HepG2 (cell line): ENCODE data around the gene MYO16. TPM values are rescaled to one million over a fixed set of nuclear protein-coding genes. Genes with fewer than 3 reads are reported as not detected.

Experiments
- ATAC-seq: fragments of 200-7000 bp; cut with Tn5 transposase; 3 replicates; pipeline ENCODE4 v1.9.1; 2020; ENCODE audit warnings: mild to moderate bottlenecking, moderate library complexity
- BruUV-seq: library from RNA; stranded (reverse); fragments of 400-500 nt; replicated peaks from 2 replicates; lab custom pipeline; 2021; lab: Mats Ljungman, UMichigan
- CTCF ChIA-PET: fragments of 300-600 bp; formaldehyde crosslinking; extraction: SDS; loops from one replicate; lab custom pipeline; 2021; ENCODE audit warnings: low total read pairs, inconsistent platforms, low intra/inter-chr PET ratio; lab: Yijun Ruan, JAX
- POLR2A ChIA-PET: fragments of 350-600 bp; sonication (Branson Sonifier 250); formaldehyde crosslinking; loops from one replicate; lab custom pipeline; 2020; ENCODE audit warnings: antibody characterized with exemption, inconsistent platforms; lab: Yijun Ruan, JAX
- DNase-seq: peaks from one replicate; pipeline ENCODE4 v3.0.0-alpha.2; 2015; ENCODE audit warnings: low spot score
- FAIRE-seq: peaks from 3 replicates; lab custom pipeline; 2011; peaks lifted over from hg19 to GRCh38; lab: Jason Lieb, UNC
- H2AFZ ChIP-seq: one replicate; pipeline ENCODE4 v1.6.1; 2011; ENCODE audit warnings: low read length, inconsistent platforms
- H3K27ac ChIP-seq: fragments of 300-600 bp; 3 replicates; pipeline ENCODE4 v1.8.0; 2011; ENCODE audit warnings: mixed run types, mild to moderate bottlenecking, mixed read lengths, low read length, inconsistent platforms; ENCODE audit not compliant: insufficient read depth; ENCODE audit errors: extremely low read length
- H3K27me3 ChIP-seq, 2 experiments: fragments of 200-600 bp in 1 of 2; 2 replicates in 1 of 2; 3 replicates in 1 of 2; pipeline versions ENCODE4 v1.6.0 to v1.8.0; 2011; ENCODE audit warnings: low read length in 2 of 2, mild to moderate bottlenecking in 2 of 2, moderate library complexity in 2 of 2, inconsistent platforms in 1 of 2; ENCODE audit not compliant: insufficient read depth in 2 of 2, control insufficient read depth in 1 of 2
- H3K36me3 ChIP-seq, 2 experiments: fragments of 200-600 bp in 1 of 2; replicated peaks in 1 of 2; 2 replicates in 1 of 2; 3 replicates in 1 of 2; pipeline versions ENCODE4 v1.5.1 to v1.8.0; 2011; ENCODE audit warnings: low read length in 2 of 2, inconsistent platforms in 1 of 2; ENCODE audit not compliant: insufficient read depth in 2 of 2, control insufficient read depth in 1 of 2
- H3K4me1 ChIP-seq: 2 replicates; pipeline ENCODE4 v1.5.1; 2012; ENCODE audit warnings: low read length, inconsistent platforms; ENCODE audit not compliant: insufficient read depth
- H3K4me2 ChIP-seq: 2 replicates; pipeline ENCODE4 v1.6.0; 2011; ENCODE audit warnings: low read depth, low read length, inconsistent platforms
- H3K4me3 ChIP-seq, 3 experiments: fragments of 200-600 bp in 1 of 3; sonication (generic), shearing (Covaris generic) in 1 of 3; replicated peaks in 1 of 3; 2 replicates each; pipeline ENCODE4 v1.5.1; 2011 to 2016; ENCODE audit warnings: low read length in 3 of 3, inconsistent platforms in 2 of 3, low read depth in 2 of 3, mild to moderate bottlenecking in 2 of 3, control low read depth in 1 of 3, mixed read lengths in 1 of 3; ENCODE audit not compliant: insufficient read depth in 1 of 3
- H3K79me2 ChIP-seq: one replicate; pipeline ENCODE4 v1.6.1; 2011; ENCODE audit warnings: low read length, inconsistent platforms; ENCODE audit not compliant: insufficient read depth
- H3K9ac ChIP-seq: 2 replicates; pipeline ENCODE4 v1.6.0; 2011; ENCODE audit warnings: mild to moderate bottlenecking, low read depth, low read length, inconsistent platforms; ENCODE audit not compliant: insufficient read depth
- H3K9me3 ChIP-seq: 2 replicates; pipeline ENCODE4 v1.5.1; 2012; ENCODE audit warnings: mild to moderate bottlenecking, low read length
- H4K20me1 ChIP-seq: 2 replicates; pipeline ENCODE4 v1.6.0; 2011; ENCODE audit warnings: inconsistent platforms, mild to moderate bottlenecking, low read length, moderate library complexity; ENCODE audit not compliant: insufficient read depth
- RAD51 ChIP-seq: fragments of 450-650 bp; IDR thresholded peaks from 2 replicates; pipeline ENCODE4 v1.6.1; 2016; ENCODE audit warnings: borderline replicate concordance
- ZNF263 ChIP-seq: sonication (generic); formaldehyde crosslinking; IDR thresholded peaks from 2 replicates; pipeline ENCODE4 v1.4.0; 2020; ENCODE audit warnings: missing genetic modification reagents
- WGBS: methylation state at CpG from one replicate; pipeline ENCODE4 v1.1.6; 2017; ENCODE audit warnings: low lambda C conversion rate; 5-methylcytosine and 5-hydroxymethylcytosine counted together
- in situ Hi-C: cut with HindIII; loops from 2 replicates; pipeline ENCODE4 v1.10.0; 2017; ENCODE audit warnings: low pct_unique_long_range_greater_than_20kb; ENCODE audit not compliant: extremely low pct_ligation_motif_present
- intact Hi-C: fragments of 100-400 bp; cut with micrococcal nuclease; formaldehyde crosslinking; loops from one replicate; pipeline ENCODE4 v1.10.0; 2022; ENCODE audit not compliant: unreplicated experiment
- polyA plus RNA-seq, 8 experiments: library from polyadenylated mRNA; depleted of rRNA in 3 of 8; stranded (reverse) in 7 of 8; unstranded in 1 of 8; fragments of >200 nt; fragmentation: Illumina TruSeq in 4 of 8; extraction: Trizol in 4 of 8; gene quantifications; 2 replicates each; pipeline versions ENCODE4 v1.2.1 to v1.2.3, GENCODE V29; 2011 to 2016; ENCODE audit warnings: low read depth in 4 of 8, missing spikeins in 1 of 8, mixed read lengths in 1 of 8; ENCODE audit not compliant: insufficient read depth in 1 of 8
- total RNA-seq, 5 experiments: library from RNA; depleted of rRNA; stranded (reverse); fragments of >200 nt; fragmentation: Illumina TruSeq; extraction: Trizol; gene quantifications; 2 replicates each; pipeline ENCODE4 v1.2.3, GENCODE V29; 2016; ENCODE audit warnings: low read depth in 1 of 5
- TF ChIP-seq, protein P1 (sequence below): sonication (generic); formaldehyde crosslinking; IDR thresholded peaks from 2 replicates; pipeline ENCODE4 v1.9.0; 2021; ENCODE audit warnings: mild to moderate bottlenecking, missing genetic modification reagents
- TF ChIP-seq, protein P2 (sequence below): sonication (generic); formaldehyde crosslinking; IDR thresholded peaks from 2 replicates; pipeline ENCODE4 v1.4.0; 2020; ENCODE audit warnings: missing genetic modification reagents

Gene MYO16
- total and polyA plus RNA-seq, 2 of the 13 experiments (the other 11 are each of a cell fraction or from before 2014, with no cell fraction given) = not detected

DNA sequence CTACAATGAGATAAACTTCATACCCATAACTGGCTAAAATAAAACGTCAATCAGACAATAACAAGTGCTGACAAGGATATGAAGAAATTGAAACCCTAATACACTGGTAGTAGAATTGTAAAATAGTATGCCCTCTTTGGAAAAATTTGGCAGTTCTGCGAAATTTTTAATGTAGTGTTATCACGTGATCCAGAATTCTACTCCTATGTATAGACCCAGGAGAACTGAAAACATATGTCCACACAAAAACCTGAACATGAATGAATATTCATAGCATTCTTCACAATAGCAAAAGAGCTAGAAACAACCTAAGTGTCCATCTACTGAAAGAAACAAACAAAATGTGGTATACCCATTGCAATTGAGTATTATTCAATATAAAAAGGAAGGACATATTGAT lies 14.2 kb upstream of the MYO16 start:
- ATAC-seq = no peak
- in situ Hi-C loops (no loop called here), intact Hi-C loops (no loop called here)
- 0% methylated on average over 3 of the region's 3 CpGs for WGBS
- Histone ChIP-seq H3K27ac (no peak overlapping the region), H3K9me3 (peaks cover 46% of the 10 kb centered on the region), H3K79me2 (no peaks in the 10 kb centered on the region), H3K4me3 (no peak overlapping the region), H2AFZ (no peak overlapping the region), H3K4me2 (no peak overlapping the region), H3K36me3 (no peaks in the 10 kb centered on the region), H4K20me1 (no peaks in the 10 kb centered on the region), H3K27me3 (no peaks in the 10 kb centered on the region), H3K4me1 (no peaks in the 10 kb centered on the region), H3K9ac (no peak overlapping the region)
- TF ChIP-seq ZNF263 (CRISPR knock-in tag) (no peak), RAD51 (peak; percentile 72; the same call in 1 of the 2 replicates)
- TF ChIP-seq, protein P1, sequence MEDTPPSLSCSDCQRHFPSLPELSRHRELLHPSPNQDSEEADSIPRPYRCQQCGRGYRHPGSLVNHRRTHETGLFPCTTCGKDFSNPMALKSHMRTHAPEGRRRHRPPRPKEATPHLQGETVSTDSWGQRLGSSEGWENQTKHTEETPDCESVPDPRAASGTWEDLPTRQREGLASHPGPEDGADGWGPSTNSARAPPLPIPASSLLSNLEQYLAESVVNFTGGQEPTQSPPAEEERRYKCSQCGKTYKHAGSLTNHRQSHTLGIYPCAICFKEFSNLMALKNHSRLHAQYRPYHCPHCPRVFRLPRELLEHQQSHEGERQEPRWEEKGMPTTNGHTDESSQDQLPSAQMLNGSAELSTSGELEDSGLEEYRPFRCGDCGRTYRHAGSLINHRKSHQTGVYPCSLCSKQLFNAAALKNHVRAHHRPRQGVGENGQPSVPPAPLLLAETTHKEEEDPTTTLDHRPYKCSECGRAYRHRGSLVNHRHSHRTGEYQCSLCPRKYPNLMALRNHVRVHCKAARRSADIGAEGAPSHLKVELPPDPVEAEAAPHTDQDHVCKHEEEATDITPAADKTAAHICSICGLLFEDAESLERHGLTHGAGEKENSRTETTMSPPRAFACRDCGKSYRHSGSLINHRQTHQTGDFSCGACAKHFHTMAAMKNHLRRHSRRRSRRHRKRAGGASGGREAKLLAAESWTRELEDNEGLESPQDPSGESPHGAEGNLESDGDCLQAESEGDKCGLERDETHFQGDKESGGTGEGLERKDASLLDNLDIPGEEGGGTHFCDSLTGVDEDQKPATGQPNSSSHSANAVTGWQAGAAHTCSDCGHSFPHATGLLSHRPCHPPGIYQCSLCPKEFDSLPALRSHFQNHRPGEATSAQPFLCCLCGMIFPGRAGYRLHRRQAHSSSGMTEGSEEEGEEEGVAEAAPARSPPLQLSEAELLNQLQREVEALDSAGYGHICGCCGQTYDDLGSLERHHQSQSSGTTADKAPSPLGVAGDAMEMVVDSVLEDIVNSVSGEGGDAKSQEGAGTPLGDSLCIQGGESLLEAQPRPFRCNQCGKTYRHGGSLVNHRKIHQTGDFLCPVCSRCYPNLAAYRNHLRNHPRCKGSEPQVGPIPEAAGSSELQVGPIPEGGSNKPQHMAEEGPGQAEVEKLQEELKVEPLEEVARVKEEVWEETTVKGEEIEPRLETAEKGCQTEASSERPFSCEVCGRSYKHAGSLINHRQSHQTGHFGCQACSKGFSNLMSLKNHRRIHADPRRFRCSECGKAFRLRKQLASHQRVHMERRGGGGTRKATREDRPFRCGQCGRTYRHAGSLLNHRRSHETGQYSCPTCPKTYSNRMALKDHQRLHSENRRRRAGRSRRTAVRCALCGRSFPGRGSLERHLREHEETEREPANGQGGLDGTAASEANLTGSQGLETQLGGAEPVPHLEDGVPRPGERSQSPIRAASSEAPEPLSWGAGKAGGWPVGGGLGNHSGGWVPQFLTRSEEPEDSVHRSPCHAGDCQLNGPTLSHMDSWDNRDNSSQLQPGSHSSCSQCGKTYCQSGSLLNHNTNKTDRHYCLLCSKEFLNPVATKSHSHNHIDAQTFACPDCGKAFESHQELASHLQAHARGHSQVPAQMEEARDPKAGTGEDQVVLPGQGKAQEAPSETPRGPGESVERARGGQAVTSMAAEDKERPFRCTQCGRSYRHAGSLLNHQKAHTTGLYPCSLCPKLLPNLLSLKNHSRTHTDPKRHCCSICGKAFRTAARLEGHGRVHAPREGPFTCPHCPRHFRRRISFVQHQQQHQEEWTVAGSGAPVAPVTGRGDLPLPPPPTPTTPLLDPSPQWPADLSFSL (CRISPR knock-in tag) = no peak
- TF ChIP-seq, protein P2, sequence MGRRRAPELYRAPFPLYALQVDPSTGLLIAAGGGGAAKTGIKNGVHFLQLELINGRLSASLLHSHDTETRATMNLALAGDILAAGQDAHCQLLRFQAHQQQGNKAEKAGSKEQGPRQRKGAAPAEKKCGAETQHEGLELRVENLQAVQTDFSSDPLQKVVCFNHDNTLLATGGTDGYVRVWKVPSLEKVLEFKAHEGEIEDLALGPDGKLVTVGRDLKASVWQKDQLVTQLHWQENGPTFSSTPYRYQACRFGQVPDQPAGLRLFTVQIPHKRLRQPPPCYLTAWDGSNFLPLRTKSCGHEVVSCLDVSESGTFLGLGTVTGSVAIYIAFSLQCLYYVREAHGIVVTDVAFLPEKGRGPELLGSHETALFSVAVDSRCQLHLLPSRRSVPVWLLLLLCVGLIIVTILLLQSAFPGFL (CRISPR knock-in tag) = no peak
- ChIA-PET CTCF (no interaction called here), POLR2A (no interaction called here)
- no TSS peak for BruUV-seq
- no peak for FAIRE-seq
- DNase-seq = no peak
